Smooth muscle cell (in vitro differentiated cells): ENCODE data around the gene HPD. TPM values are rescaled to one million over a fixed set of nuclear protein-coding genes. Genes with fewer than 3 reads are reported as not detected.

ENCODE experiments used
- DNase-seq: peaks from one replicate; lab custom pipeline; 2025; ENCODE audit not compliant: unreplicated experiment; lab: John Stamatoyannopoulos, UW
- H2AFZ ChIP-seq: fragments of 200-600 bp; sonication (generic); 2 replicates; pipeline ENCODE4 v1.6.0; 2016; ENCODE audit warnings: antibody characterized with exemption, low read depth, mild to moderate bottlenecking
- H3F3A ChIP-seq: fragments of 200-600 bp; sonication (generic); 2 replicates; pipeline ENCODE4 v1.6.0; 2017; ENCODE audit warnings: antibody characterized with exemption, low read depth
- H3K27ac ChIP-seq: fragments of 200-600 bp; sonication (generic); 2 replicates; pipeline ENCODE4 v1.5.1; 2016; ENCODE audit warnings: low read depth, mild to moderate bottlenecking
- H3K27me3 ChIP-seq: fragments of 200-600 bp; sonication (generic); 2 replicates; pipeline ENCODE4 v1.6.1; 2016; ENCODE audit warnings: low read depth, mild to moderate bottlenecking
- H3K36me3 ChIP-seq: fragments of 200-600 bp; sonication (generic); 2 replicates; pipeline ENCODE4 v1.5.1; 2016; ENCODE audit warnings: low read depth
- H3K4me1 ChIP-seq: fragments of 200-600 bp; sonication (generic); 2 replicates; pipeline ENCODE4 v1.5.1; 2016; ENCODE audit warnings: low read depth
- H3K4me2 ChIP-seq: fragments of 200-600 bp; sonication (generic); 2 replicates; pipeline ENCODE4 v1.6.0; 2016; ENCODE audit warnings: mild to moderate bottlenecking
- H3K4me3 ChIP-seq: fragments of 200-600 bp; sonication (generic); 2 replicates; pipeline ENCODE4 v1.5.1; 2016; ENCODE audit warnings: mild to moderate bottlenecking
- H3K79me2 ChIP-seq: fragments of 200-600 bp; sonication (generic); 2 replicates; pipeline ENCODE4 v1.6.0; 2016; ENCODE audit warnings: low read depth, mild to moderate bottlenecking
- H3K9ac ChIP-seq: fragments of 200-600 bp; sonication (generic); 2 replicates; pipeline ENCODE4 v1.6.0; 2016; ENCODE audit warnings: low read depth
- H3K9me3 ChIP-seq: fragments of 200-600 bp; sonication (generic); replicated peaks from 2 replicates; pipeline ENCODE4 v1.5.1; 2016; ENCODE audit warnings: low read depth
- H4K20me1 ChIP-seq: fragments of 200-600 bp; sonication (generic); 2 replicates; pipeline ENCODE4 v1.6.0; 2016; ENCODE audit warnings: low read depth
- WGBS: methylation state at CpG from one replicate; pipeline ENCODE4 v1.1.7; 2016; ENCODE audit warnings: low lambda C conversion rate; 5-methylcytosine and 5-hydroxymethylcytosine counted together
- polyA plus RNA-seq: library from polyadenylated mRNA; unstranded; fragments of >200 nt; fragmentation: Nextera tagmentation; extraction: Ambion mirVana; gene quantifications from 2 replicates; pipeline ENCODE4 v1.2.1, GENCODE V29; 2016
- small RNA-seq: library from RNA; depleted of rRNA; stranded (forward); fragments of <200 nt; gene quantifications from one replicate; pipeline ENCODE3, GENCODE V24; 2014
- total RNA-seq: library from RNA; depleted of rRNA; stranded (reverse); fragments of >200 nt; gene quantifications from 2 replicates; pipeline ENCODE4 v1.2.3, GENCODE V29; 2014
- TF ChIP-seq, protein P1 (sequence below): fragments of 200-600 bp; sonication (generic); IDR thresholded peaks from 2 replicates; pipeline ENCODE4 v1.5.1; 2017; ENCODE audit warnings: borderline replicate concordance, mild to moderate bottlenecking, antibody characterized with exemption; ENCODE audit not compliant: insufficient read depth, poor library complexity, severe bottlenecking

Gene HPD
- total and polyA plus RNA-seq, 2 experiments from 2014 or later: not detected

DNA sequence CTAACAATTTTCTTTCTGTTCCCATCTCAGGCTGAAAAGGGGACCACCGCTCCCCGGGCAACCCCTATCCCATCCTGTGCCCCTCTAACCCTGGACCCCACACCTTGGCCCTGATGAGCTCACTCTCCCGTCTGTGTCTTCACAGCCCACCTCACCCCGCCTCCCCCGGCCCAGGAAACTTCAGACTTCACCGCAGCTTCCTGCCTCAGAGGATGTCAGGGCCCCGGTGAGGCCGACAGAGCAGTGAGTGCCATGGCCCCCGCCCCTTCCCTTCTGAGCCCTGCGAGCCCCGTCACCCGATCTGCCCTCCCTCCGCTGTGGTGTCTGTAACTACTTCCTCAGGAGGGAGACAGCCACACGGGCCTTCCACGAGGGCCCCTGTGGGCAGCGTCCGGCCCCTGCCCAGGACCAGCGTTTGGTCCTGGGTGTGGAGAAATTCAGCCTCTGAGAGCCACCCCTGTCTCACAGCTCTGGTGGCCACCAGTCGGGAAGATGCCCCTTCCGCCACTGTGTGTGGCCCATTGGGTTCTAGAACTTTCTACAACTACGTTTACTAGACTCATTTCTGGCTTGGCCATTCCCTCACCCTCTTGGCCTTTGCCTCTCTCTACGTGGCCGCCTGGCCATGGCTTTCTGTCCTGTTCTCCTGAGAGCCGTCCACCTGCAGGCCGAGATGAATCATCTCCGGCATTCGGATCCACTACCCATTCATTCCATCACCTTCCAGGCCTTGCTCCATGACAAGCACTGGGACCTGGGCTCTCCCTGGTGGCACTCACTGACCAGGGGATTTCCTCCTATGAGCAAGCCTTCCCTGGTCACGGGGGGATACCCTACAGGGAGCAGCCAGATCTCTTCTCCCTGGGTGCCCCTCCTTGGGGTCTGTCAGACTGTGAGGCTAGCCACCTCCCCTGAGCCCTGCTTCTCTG is 68.6 kb downstream of the HPD start:
- Histone ChIP-seq H3K27ac (no peak overlapping the region), H2AFZ (no peak overlapping the region), H3K27me3 (no peaks in the 10 kb centered on the region), H3F3A (peaks cover 6% of the 10 kb centered on the region), H3K36me3 (no peaks in the 10 kb centered on the region), H3K4me2 (no peak overlapping the region), H3K9ac (no peak overlapping the region), H3K4me3 (no peak overlapping the region), H3K9me3 (no peaks in the 10 kb centered on the region), H4K20me1 (peaks cover 45% of the 10 kb centered on the region), H3K4me1 (no peaks in the 10 kb centered on the region), H3K79me2 (no peaks in the 10 kb centered on the region)
- TF ChIP-seq, protein P1, sequence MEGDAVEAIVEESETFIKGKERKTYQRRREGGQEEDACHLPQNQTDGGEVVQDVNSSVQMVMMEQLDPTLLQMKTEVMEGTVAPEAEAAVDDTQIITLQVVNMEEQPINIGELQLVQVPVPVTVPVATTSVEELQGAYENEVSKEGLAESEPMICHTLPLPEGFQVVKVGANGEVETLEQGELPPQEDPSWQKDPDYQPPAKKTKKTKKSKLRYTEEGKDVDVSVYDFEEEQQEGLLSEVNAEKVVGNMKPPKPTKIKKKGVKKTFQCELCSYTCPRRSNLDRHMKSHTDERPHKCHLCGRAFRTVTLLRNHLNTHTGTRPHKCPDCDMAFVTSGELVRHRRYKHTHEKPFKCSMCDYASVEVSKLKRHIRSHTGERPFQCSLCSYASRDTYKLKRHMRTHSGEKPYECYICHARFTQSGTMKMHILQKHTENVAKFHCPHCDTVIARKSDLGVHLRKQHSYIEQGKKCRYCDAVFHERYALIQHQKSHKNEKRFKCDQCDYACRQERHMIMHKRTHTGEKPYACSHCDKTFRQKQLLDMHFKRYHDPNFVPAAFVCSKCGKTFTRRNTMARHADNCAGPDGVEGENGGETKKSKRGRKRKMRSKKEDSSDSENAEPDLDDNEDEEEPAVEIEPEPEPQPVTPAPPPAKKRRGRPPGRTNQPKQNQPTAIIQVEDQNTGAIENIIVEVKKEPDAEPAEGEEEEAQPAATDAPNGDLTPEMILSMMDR: no peak
- DNase-seq: no peak
- 69% methylated on average over 28 of the region's 28 CpGs for WGBS

Small RNAs within 50 kb of the gene (small RNA-seq; reads per million reads assigned to genes)
- gene AC069503.3 (not detected), gene RF00017 (not detected), gene RNU7-170P (not detected)

Other genes with a start within 250 kb of the HPD start
- 5.4 and 5.5 TPM in 2 replicates for gene ORAI1, start 232.3 kb downstream of the HPD start, total RNA-seq
- gene ORAI1, start 232.3 kb downstream of the HPD start, polyA plus RNA-seq: 23.4 and 24.0 TPM in 2 replicates
- gene MORN3, start 189.2 kb downstream of the HPD start, total RNA-seq: 0.13 and 0.18 TPM in 2 replicates
- gene MORN3, start 189.2 kb downstream of the HPD start, polyA plus RNA-seq: 0.11 and 2.0 TPM in 2 replicates
- 5.3 and 6.9 TPM in 2 replicates for gene TMEM120B, start 146.1 kb downstream of the HPD start, total RNA-seq
- gene TMEM120B, start 146.1 kb downstream of the HPD start, polyA plus RNA-seq: 7.6 and 7.7 TPM in 2 replicates
- 12.7 and 25.9 TPM in 2 replicates for gene RHOF, start 65.2 kb downstream of the HPD start, total RNA-seq
- gene RHOF, start 65.2 kb downstream of the HPD start, polyA plus RNA-seq: 13.8 and 15.3 TPM in 2 replicates
- 2.7 and 4.2 TPM in 2 replicates for gene SETD1B, start 54.9 kb downstream of the HPD start, total RNA-seq
- gene SETD1B, start 54.9 kb downstream of the HPD start, polyA plus RNA-seq: 1.9 and 2.9 TPM in 2 replicates
- 33.9 and 42.4 TPM in 2 replicates for gene PSMD9, start 29.9 kb upstream of the HPD start, total RNA-seq
- gene PSMD9, start 29.9 kb upstream of the HPD start, polyA plus RNA-seq: 87.3 and 87.7 TPM in 2 replicates
- 5.0 and 8.6 TPM in 2 replicates for gene CFAP251, start 59.7 kb upstream of the HPD start, total RNA-seq
- 1.2 and 7.1 TPM in 2 replicates for gene CFAP251, start 59.7 kb upstream of the HPD start, polyA plus RNA-seq
- 2.7 and 4.3 TPM in 2 replicates for gene BCL7A, start 163.0 kb upstream of the HPD start, total RNA-seq
- 3.0 and 5.7 TPM in 2 replicates for gene BCL7A, start 163.0 kb upstream of the HPD start, polyA plus RNA-seq
- 7.6 and 11.8 TPM in 2 replicates for gene MLXIP, start 219.9 kb upstream of the HPD start, total RNA-seq
- gene MLXIP, start 219.9 kb upstream of the HPD start, polyA plus RNA-seq: 15.3 and 24.7 TPM in 2 replicates